Measurements from ENCODE around the gene CNTN5. TPM values are rescaled to one million over a fixed set of nuclear protein-coding genes. Genes with fewer than 3 reads are reported as not detected.

CNTN5 gene
- total RNA-seq, 1 experiment from 2014 or later, result not detected

GRCh38 chr11:100294748-100295147, 1274.0 kb downstream of the CNTN5 start:
- Histone ChIP-seq H3K9ac (ENCODE audit: extremely low read depth, insufficient read length, low read length) (no peak overlapping the region), H4K20me1 (ENCODE audit: control insufficient read depth, insufficient read depth, insufficient read length) (no peaks in the 10 kb centered on the region), H4K5ac (ENCODE audit: insufficient read length, low read depth, low read length) (no peak overlapping the region), H3K23me2 (ENCODE audit: insufficient read length, low read depth, low read length, poor library complexity, severe bottlenecking) (no peaks in the 10 kb centered on the region), H4K91ac (ENCODE audit: insufficient read length, low read depth, low read length) (no peak overlapping the region), H3K4me1 (ENCODE audit: insufficient read depth, low read length) (no peaks in the 10 kb centered on the region; the same call in 1 of the 2 replicates), H3K79me1 (ENCODE audit: insufficient read depth, low read depth, low read length, poor library complexity, severe bottlenecking) (no peaks in the 10 kb centered on the region), H3K18ac (ENCODE audit: insufficient read length, low read depth, low read length) (no peak overlapping the region), H3K14ac (ENCODE audit: insufficient read depth, low read length) (no peak overlapping the region), H3K23ac (ENCODE audit: insufficient read length, low read depth, low read length) (no peak overlapping the region), H2BK5ac (ENCODE audit: insufficient read length, low read length) (no peak overlapping the region), H3K27ac (ENCODE audit: insufficient read length, low read depth, low read length) (no peak overlapping the region), H3K4me2 (ENCODE audit: insufficient read depth, insufficient read length, low read length) (no peak overlapping the region), H2BK120ac (ENCODE audit: low read depth, low read length, poor library complexity, severe bottlenecking) (no peak overlapping the region), H4K8ac (replicated peaks; ENCODE audit: insufficient read length, low read depth, low read length) (no peak overlapping the region), H3K9me3 (ENCODE audit: control insufficient read depth, low read depth, low read length) (no peaks in the 10 kb centered on the region), H3K79me2 (ENCODE audit: insufficient read depth, low read length) (no peaks in the 10 kb centered on the region), H3K4ac (ENCODE audit: low read depth, low read length) (no peak overlapping the region), H3T11ph (ENCODE audit: low read length) (no peak overlapping the region), H2AK5ac (ENCODE audit: insufficient read length, low read length) (no peak overlapping the region), H2AFZ (ENCODE audit: low read length) (no peak overlapping the region), H3K27me3 (ENCODE audit: insufficient read depth, low read length) (no peaks in the 10 kb centered on the region), H2BK20ac (ENCODE audit: low read depth, low read length, poor library complexity, severe bottlenecking) (no peak overlapping the region), H2BK12ac (ENCODE audit: insufficient read length, low read depth, low read length) (no peak overlapping the region), H3K56ac (ENCODE audit: insufficient read length, low read depth, low read length) (no peak overlapping the region), H2BK15ac (ENCODE audit: low read depth, low read length) (no peak overlapping the region)
- Mint-ChIP-seq H3K4me1 (peaks cover 21 to 29% of the 10 kb centered on the region in 2 experiments), H3K36me3 (ENCODE audit: insufficient read depth in 1 of 3, low read depth in 3 of 3) (no peaks in the 10 kb centered on the region), H3K27ac (no peak overlapping the region), H3K27me3 (ENCODE audit: low read depth) (no peaks in the 10 kb centered on the region), H3K4me3 (no peak overlapping the region), H3K9me3 (no peaks in the 10 kb centered on the region)
- no peak for DNase-seq
- TF ChIP-seq CTCF (conservative IDR thresholded peaks at IDR 0.05), result no peak
- no CpG with 5 or more reads among the region's 6 CpGs for WGBS (ENCODE audit: extremely low coverage, insufficient read length, low lambda C conversion rate)
